Astrocyte (in vitro differentiated cells and primary cell): ENCODE data around the gene TMEM165. TPM values are rescaled to one million over a fixed set of nuclear protein-coding genes. Genes with fewer than 3 reads are reported as not detected.
"Not testable (repeated sequence)": the region's sequence is repeated elsewhere in the genome, so short reads cannot be mapped to it uniquely, and the experiment has no call there.

ENCODE experiments used
- DNase-seq: peaks from one replicate; pipeline ENCODE4 v3.0.0-alpha.2; 2010; ENCODE audit warnings: low read depth
- FAIRE-seq: peaks from 2 replicates; lab custom pipeline; 2011; peaks lifted over from hg19 to GRCh38; lab: Jason Lieb, UNC
- H2AFZ ChIP-seq: 2 replicates; pipeline ENCODE4 v1.6.0; 2012; ENCODE audit warnings: low read depth, low read length, inconsistent platforms
- H3K27ac ChIP-seq: 2 replicates; pipeline ENCODE4 v1.5.1; 2011; ENCODE audit warnings: low read depth, low read length, inconsistent platforms
- H3K27me3 ChIP-seq: 2 replicates; pipeline ENCODE4 v1.6.0; 2011; ENCODE audit warnings: low read length, inconsistent platforms; ENCODE audit not compliant: insufficient read depth
- H3K36me3 ChIP-seq: 2 replicates; pipeline ENCODE4 v1.5.1; 2011; ENCODE audit warnings: low read length, inconsistent platforms; ENCODE audit not compliant: insufficient read depth
- H3K4me1 ChIP-seq: 2 replicates; pipeline ENCODE4 v1.5.1; 2011; ENCODE audit warnings: low read length, inconsistent platforms; ENCODE audit not compliant: insufficient read depth
- H3K4me2 ChIP-seq: 2 replicates; pipeline ENCODE4 v1.6.0; 2012; ENCODE audit warnings: low read length, inconsistent platforms
- H3K4me3 ChIP-seq: 2 replicates; pipeline ENCODE4 v1.5.1; 2011; ENCODE audit warnings: low read depth, mild to moderate bottlenecking, low read length, inconsistent platforms; ENCODE audit not compliant: insufficient read depth
- H3K79me2 ChIP-seq: 2 replicates; pipeline ENCODE4 v1.6.0; 2012; ENCODE audit warnings: mild to moderate bottlenecking, low read length, inconsistent platforms; ENCODE audit not compliant: insufficient read depth
- H3K9ac ChIP-seq: 2 replicates; pipeline ENCODE4 v1.6.0; 2012; ENCODE audit warnings: mild to moderate bottlenecking, low read length, inconsistent platforms
- H3K9me3 ChIP-seq: 2 replicates; pipeline ENCODE4 v1.5.1; 2012; ENCODE audit warnings: low read depth, mild to moderate bottlenecking, low read length, inconsistent platforms; ENCODE audit not compliant: insufficient read depth
- H4K20me1 ChIP-seq: 2 replicates; pipeline ENCODE4 v1.6.0; 2012; ENCODE audit warnings: low read length, inconsistent platforms; ENCODE audit not compliant: insufficient read depth
- H3K27ac Mint-ChIP-seq: one replicate; pipeline ENCODE4 v1.8.0; 2021; ENCODE audit warnings: mild to moderate bottlenecking, mixed read lengths; ENCODE audit not compliant: unreplicated experiment
- H3K27me3 Mint-ChIP-seq: one replicate; pipeline ENCODE4 v1.8.0; 2021; ENCODE audit warnings: low read depth, mixed read lengths; ENCODE audit not compliant: unreplicated experiment
- H3K36me3 Mint-ChIP-seq: one replicate; pipeline ENCODE4 v1.8.0; 2021; ENCODE audit warnings: low read depth, mixed read lengths; ENCODE audit not compliant: unreplicated experiment
- H3K4me1 Mint-ChIP-seq: one replicate; pipeline ENCODE4 v1.8.0; 2021; ENCODE audit warnings: low read depth, mixed read lengths; ENCODE audit not compliant: unreplicated experiment
- H3K4me3 Mint-ChIP-seq: one replicate; pipeline ENCODE4 v1.8.0; 2021; ENCODE audit warnings: mild to moderate bottlenecking, moderate library complexity, mixed read lengths; ENCODE audit not compliant: unreplicated experiment
- H3K9me3 Mint-ChIP-seq: one replicate; pipeline ENCODE4 v1.8.0; 2021; ENCODE audit warnings: mild to moderate bottlenecking, mixed read lengths; ENCODE audit not compliant: unreplicated experiment
- EZH2 ChIP-seq: IDR thresholded peaks from 2 replicates; pipeline ENCODE4 v1.6.1; 2012; ENCODE audit warnings: mild to moderate bottlenecking, low read length, inconsistent platforms; ENCODE audit not compliant: insufficient read depth
- total RNA-seq: library from RNA; stranded (reverse); gene quantifications from 2 replicates; pipeline ENCODE4 v1.2.1, GENCODE V29; 2021
- TF ChIP-seq, protein P1 (sequence below): IDR thresholded peaks from 2 replicates; pipeline ENCODE4 v1.5.1; 2011; ENCODE audit warnings: low read depth, mild to moderate bottlenecking, inconsistent platforms, low read length, moderate library complexity; ENCODE audit not compliant: insufficient read depth

Gene TMEM165
- total RNA-seq, 1 donor from 2014 or later = 130 TPM

DNA sequence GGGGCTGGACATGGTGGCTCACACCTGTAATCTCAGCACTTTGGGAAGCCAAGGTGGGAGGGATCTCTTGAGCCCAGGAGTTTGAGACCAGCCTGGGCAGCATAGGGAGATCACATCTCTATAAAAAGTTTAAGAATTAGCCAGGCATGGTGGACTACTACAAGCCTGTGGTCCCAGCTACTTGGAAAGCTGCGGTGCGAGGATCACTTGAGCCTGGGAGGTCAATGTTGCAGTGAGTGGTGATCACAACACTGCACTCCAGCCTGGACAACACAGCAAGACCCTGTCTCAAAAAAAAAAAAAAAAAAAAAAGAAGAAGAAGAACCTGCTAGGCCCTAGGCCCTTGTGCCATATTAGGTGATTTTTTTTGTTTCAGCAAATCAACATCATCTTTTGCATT is 37.5 kb upstream of the TMEM165 start:
- H3K27me3 ChIP-seq = no peaks in the 10 kb centered on the region
- Mint-ChIP-seq H3K27ac (no peak overlapping the region), H3K9me3 (no peaks in the 10 kb centered on the region), H3K36me3 (peaks cover 10% of the 10 kb centered on the region), H3K4me3 (no peak overlapping the region), H3K4me1 (peaks cover 11% of the 10 kb centered on the region), H3K27me3 (no peaks in the 10 kb centered on the region)
- H3K4me2 ChIP-seq = peak overlapping the region; percentile 66
- no peak overlapping the region for H3K9ac ChIP-seq
- FAIRE-seq (no peak), DNase-seq (no peak)
- no peak for TF ChIP-seq EZH2
- TF ChIP-seq, protein P1, sequence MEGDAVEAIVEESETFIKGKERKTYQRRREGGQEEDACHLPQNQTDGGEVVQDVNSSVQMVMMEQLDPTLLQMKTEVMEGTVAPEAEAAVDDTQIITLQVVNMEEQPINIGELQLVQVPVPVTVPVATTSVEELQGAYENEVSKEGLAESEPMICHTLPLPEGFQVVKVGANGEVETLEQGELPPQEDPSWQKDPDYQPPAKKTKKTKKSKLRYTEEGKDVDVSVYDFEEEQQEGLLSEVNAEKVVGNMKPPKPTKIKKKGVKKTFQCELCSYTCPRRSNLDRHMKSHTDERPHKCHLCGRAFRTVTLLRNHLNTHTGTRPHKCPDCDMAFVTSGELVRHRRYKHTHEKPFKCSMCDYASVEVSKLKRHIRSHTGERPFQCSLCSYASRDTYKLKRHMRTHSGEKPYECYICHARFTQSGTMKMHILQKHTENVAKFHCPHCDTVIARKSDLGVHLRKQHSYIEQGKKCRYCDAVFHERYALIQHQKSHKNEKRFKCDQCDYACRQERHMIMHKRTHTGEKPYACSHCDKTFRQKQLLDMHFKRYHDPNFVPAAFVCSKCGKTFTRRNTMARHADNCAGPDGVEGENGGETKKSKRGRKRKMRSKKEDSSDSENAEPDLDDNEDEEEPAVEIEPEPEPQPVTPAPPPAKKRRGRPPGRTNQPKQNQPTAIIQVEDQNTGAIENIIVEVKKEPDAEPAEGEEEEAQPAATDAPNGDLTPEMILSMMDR = no peak
- peak overlapping the region; percentile 51 for H3K27ac ChIP-seq
- H4K20me1 ChIP-seq = no peaks in the 10 kb centered on the region
- no peaks in the 10 kb centered on the region for H3K79me2 ChIP-seq
- peaks cover 25% of the 10 kb centered on the region for H3K4me1 ChIP-seq
- no peak overlapping the region for H3K4me3 ChIP-seq
- no peaks in the 10 kb centered on the region for H3K36me3 ChIP-seq
- no peaks in the 10 kb centered on the region for H3K9me3 ChIP-seq
- H2AFZ ChIP-seq = no peak overlapping the region

DNA sequence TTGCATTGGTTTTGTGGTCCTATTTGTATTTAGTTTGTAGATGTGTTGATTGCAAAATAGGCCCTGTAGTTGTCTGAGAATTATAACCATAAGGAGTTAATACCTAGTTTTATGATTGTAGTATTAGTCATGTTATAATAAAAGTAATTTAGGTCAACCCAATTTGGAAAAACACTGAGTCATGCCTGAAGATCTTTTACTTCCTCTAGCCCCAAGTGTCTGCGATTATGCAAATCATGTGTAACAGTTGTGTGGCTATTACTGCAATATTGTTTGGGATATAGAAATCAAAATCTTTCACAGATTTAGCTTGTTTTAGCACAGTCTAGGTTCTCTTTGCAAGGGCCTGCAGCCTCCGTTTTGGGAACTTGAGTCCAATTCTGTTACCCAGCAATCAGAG is 37.1 kb upstream of the TMEM165 start:
- H3K4me1 Mint-ChIP-seq = peaks cover 11% of the 10 kb centered on the region
- no peak overlapping the region for H2AFZ ChIP-seq
- H3K36me3 Mint-ChIP-seq = peaks cover 7% of the 10 kb centered on the region

DNA sequence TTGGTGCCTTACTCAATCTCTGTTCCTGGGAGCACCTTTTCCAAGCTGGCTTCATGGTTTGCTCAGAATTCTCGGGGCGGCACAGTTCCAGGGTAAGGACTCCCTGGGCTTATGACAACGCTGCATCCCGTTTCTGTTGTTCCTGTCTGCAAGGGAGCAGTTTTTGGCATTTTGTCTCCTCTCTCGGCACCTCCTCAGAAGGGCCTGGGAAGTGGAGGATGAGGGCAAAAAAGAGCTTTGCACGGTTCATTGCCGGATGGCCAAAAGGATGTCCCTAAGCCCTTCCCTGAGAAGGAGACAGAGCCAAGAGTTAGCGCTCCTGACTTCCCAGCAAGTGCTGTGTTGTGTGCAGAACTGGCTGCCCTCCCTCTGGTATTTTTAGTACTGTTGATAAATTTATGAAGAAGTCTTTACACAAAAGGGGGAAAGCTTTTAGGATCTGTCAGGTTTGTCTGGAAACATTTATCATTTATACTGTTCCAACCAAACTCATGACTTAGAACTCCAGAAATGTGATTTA is 36.3 kb upstream of the TMEM165 start:
- Histone ChIP-seq H3K4me1 (peaks cover 25% of the 10 kb centered on the region), H2AFZ (peak overlapping the region; percentile 51), H3K27ac (peak overlapping the region; percentile 60), H3K9me3 (no peaks in the 10 kb centered on the region), H3K9ac (peak overlapping the region; percentile 40), H3K4me3 (no peak overlapping the region), H4K20me1 (no peaks in the 10 kb centered on the region), H3K36me3 (no peaks in the 10 kb centered on the region), H3K79me2 (no peaks in the 10 kb centered on the region), H3K27me3 (no peaks in the 10 kb centered on the region), H3K4me2 (peak overlapping the region; percentile 66)
- H3K4me1 Mint-ChIP-seq = peaks cover 11% of the 10 kb centered on the region
- no peak overlapping the region for H3K27ac Mint-ChIP-seq
- no peaks in the 10 kb centered on the region for H3K27me3 Mint-ChIP-seq
- TF ChIP-seq, protein P1 = no peak
- TF ChIP-seq EZH2 = no peak
- H3K36me3 Mint-ChIP-seq = peaks cover 7% of the 10 kb centered on the region
- no peak overlapping the region for H3K4me3 Mint-ChIP-seq
- FAIRE-seq (no peak), DNase-seq (peak; percentile 38)
- H3K9me3 Mint-ChIP-seq = no peaks in the 10 kb centered on the region

More for the DNA sequence above, 37.1 kb upstream of the TMEM165 start:
- peaks cover 25% of the 10 kb centered on the region for H3K4me1 ChIP-seq
- Mint-ChIP-seq H3K4me3 (no peak overlapping the region), H3K27ac (no peak overlapping the region), H3K27me3 (no peaks in the 10 kb centered on the region), H3K9me3 (no peaks in the 10 kb centered on the region)
- H3K4me2 ChIP-seq = peak overlapping the region; percentile 66
- no peaks in the 10 kb centered on the region for H3K79me2 ChIP-seq
- peak; percentile 80 for DNase-seq
- no peaks in the 10 kb centered on the region for H4K20me1 ChIP-seq
- peak; percentile 50 for FAIRE-seq
- no peaks in the 10 kb centered on the region for H3K9me3 ChIP-seq
- H3K27ac ChIP-seq = peak overlapping the region; percentile 60
- H3K36me3 ChIP-seq = no peaks in the 10 kb centered on the region
- TF ChIP-seq, protein P1 = no peak
- TF ChIP-seq EZH2 = no peak
- no peaks in the 10 kb centered on the region for H3K27me3 ChIP-seq
- no peak overlapping the region for H3K4me3 ChIP-seq
- H3K9ac ChIP-seq = peak overlapping the region; percentile 40

DNA sequence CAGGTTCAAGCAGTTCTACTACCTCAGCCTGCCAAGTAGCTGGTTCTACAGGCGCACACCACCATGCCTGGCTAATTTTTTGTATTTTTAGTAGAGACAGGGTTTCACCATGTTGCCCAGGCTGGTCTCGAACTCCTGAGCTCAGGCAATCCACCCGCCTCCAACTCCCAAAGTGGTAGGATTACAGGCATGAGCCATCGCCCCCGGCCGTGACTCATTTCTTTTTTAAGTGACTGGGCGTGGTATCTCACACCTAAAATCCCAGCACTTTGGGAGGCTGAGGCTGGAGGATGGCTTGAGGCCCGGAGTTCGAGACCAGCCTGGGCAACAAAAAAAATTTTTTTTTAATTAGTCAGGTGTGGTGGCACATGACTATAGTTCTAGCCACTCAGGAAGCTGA is 32.8 kb upstream of the TMEM165 start:
- H3K9me3 ChIP-seq = not testable (repeated sequence)

More for the DNA sequence above, 32.8 kb upstream of the TMEM165 start:
- peaks cover 15% of the 10 kb centered on the region for H3K36me3 Mint-ChIP-seq
- H3K9me3 Mint-ChIP-seq, H3K79me2 ChIP-seq, DNase-seq, H3K4me3 Mint-ChIP-seq, H4K20me1 ChIP-seq, H2AFZ ChIP-seq, H3K4me1 Mint-ChIP-seq, H3K9ac ChIP-seq, H3K27me3 Mint-ChIP-seq, H3K4me2 ChIP-seq, H3K27ac ChIP-seq, H3K4me3 ChIP-seq, H3K27ac Mint-ChIP-seq, FAIRE-seq, H3K36me3 ChIP-seq, H3K27me3 ChIP-seq: not testable (repeated sequence)
- H3K4me1 ChIP-seq = peaks cover 20% of the 10 kb centered on the region
